ENCODE data around the gene KMT2D.

- TF ChIP-seq EZH2phosphoT487 (IDR thresholded peaks at IDR 0.05; ENCODE audit: insufficient read depth, low read depth), result no peak
- no peak for TF ChIP-seq EZH2 (IDR thresholded peaks at IDR 0.05; ENCODE audit: insufficient read depth, poor library complexity, severe bottlenecking)
Observed at GRCh38 chr12:49041036-49041880, 19.3 kb downstream of the KMT2D start.

Data from GM23248 (cell line).